HCT116 (cell line): ENCODE data around the gene YWHAE. TPM values are rescaled to one million over a fixed set of nuclear protein-coding genes. Genes with fewer than 3 reads are reported as not detected.
"Not testable (repeated sequence)": the region's sequence is repeated elsewhere in the genome, so short reads cannot be mapped to it uniquely, and the experiment has no call there.

ENCODE experiments used
- ATAC-seq: fragments of 200-7000 bp; cut with Tn5 transposase; 2 replicates; pipeline ENCODE4 v1.9.1; 2020; ENCODE audit warnings: mild to moderate bottlenecking, moderate library complexity
- BruUV-seq: library from RNA; stranded (reverse); fragments of 400-500 nt; replicated peaks from 2 replicates; lab custom pipeline; 2021; lab: Mats Ljungman, UMichigan
- CTCF ChIA-PET: fragments of 300-600 bp; sonication (Branson Sonifier 250); formaldehyde crosslinking; loops from one replicate; lab custom pipeline; 2021; ENCODE audit warnings: antibody characterized with exemption; lab: Charles Lee
- POLR2A ChIA-PET: fragments of 300-600, 350-600 bp; sonication (Branson Sonifier 250); formaldehyde crosslinking; loops from one replicate; lab custom pipeline; 2021; ENCODE audit warnings: antibody characterized with exemption; lab: Charles Lee
- RAD21 ChIA-PET, 2 experiments: fragments of 300-600 bp; sonication (Branson Sonifier 250); formaldehyde crosslinking; loops; one replicate each; lab custom pipeline; 2023; ENCODE audit warnings: low total read pairs in 2 of 2; ENCODE audit not compliant: uncharacterized antibody in 2 of 2, unreplicated experiment in 2 of 2, low non-redundant PET in 1 of 2; lab: Charles Lee
- DNase-seq: peaks from one replicate; pipeline ENCODE4 v3.0.0-alpha.2; 2010; ENCODE audit warnings: low read depth, low spot score
- H2AFZ ChIP-seq: fragments of 200-600 bp; shearing (Covaris generic), sonication (generic); 2 replicates; pipeline ENCODE4 v1.6.1; 2017; ENCODE audit warnings: low read depth, mixed run types, mixed read lengths, antibody characterized with exemption, low read length; ENCODE audit not compliant: poor library complexity, severe bottlenecking
- H3K27ac ChIP-seq: 2 replicates; pipeline ENCODE4 v1.5.1; 2012; ENCODE audit warnings: low read depth, low read length
- H3K27me3 ChIP-seq: fragments of 200-600 bp; sonication (generic); 2 replicates; pipeline ENCODE4 v1.6.1; 2016; ENCODE audit warnings: mixed run types, low read length, mixed read lengths; ENCODE audit not compliant: insufficient read depth
- H3K36me3 ChIP-seq, 2 experiments: fragments of 200-500 bp in 1 of 2; fragments of 200-600 bp in 1 of 2; sonication (Bioruptor generic) in 1 of 2; sonication (generic) in 1 of 2; 2 replicates each; pipeline versions ENCODE4 v1.5.1 to v1.6.1; 2014 to 2016; ENCODE audit warnings: low read length in 2 of 2, inconsistent platforms in 1 of 2, mixed read lengths in 1 of 2, mixed run types in 1 of 2; ENCODE audit not compliant: insufficient read depth in 2 of 2, control insufficient read depth in 1 of 2
- H3K4me1 ChIP-seq, 2 experiments: fragments of 200-600 bp in 1 of 2; sonication (generic) in 1 of 2; 2 replicates each; pipeline versions ENCODE4 v1.5.1 to v1.6.1; 2012 to 2017; ENCODE audit warnings: low read length in 2 of 2, inconsistent platforms in 1 of 2, mild to moderate bottlenecking in 1 of 2, mixed read lengths in 1 of 2, mixed run types in 1 of 2, moderate library complexity in 1 of 2; ENCODE audit not compliant: insufficient read depth in 2 of 2, control insufficient read depth in 1 of 2
- H3K4me2 ChIP-seq: fragments of 200-600 bp; sonication (generic); 2 replicates; pipeline ENCODE4 v1.6.1; 2017; ENCODE audit warnings: mixed run types, low read length, mixed read lengths
- H3K4me3 ChIP-seq, 2 experiments: fragments of 200-600 bp in 1 of 2; sonication (generic) in 1 of 2; replicated peaks in 1 of 2; 2 replicates each; pipeline ENCODE4 v1.5.1; 2011 to 2016; ENCODE audit warnings: low read length in 2 of 2, control low read depth in 1 of 2, low read depth in 1 of 2, mild to moderate bottlenecking in 1 of 2, mixed read lengths in 1 of 2, mixed run types in 1 of 2
- H3K79me2 ChIP-seq: fragments of 200-600 bp; sonication (generic); 2 replicates; pipeline ENCODE4 v1.6.1; 2017; ENCODE audit warnings: mild to moderate bottlenecking, mixed run types, low read length, moderate library complexity, mixed read lengths; ENCODE audit not compliant: insufficient read depth
- H3K9ac ChIP-seq: fragments of 200-600 bp; sonication (generic); 2 replicates; pipeline ENCODE4 v1.6.1; 2016; ENCODE audit warnings: low read length, mixed read lengths
- H3K9me2 ChIP-seq: fragments of 200-600 bp; sonication (generic), shearing (Covaris generic); 2 replicates; pipeline ENCODE4 v1.6.1; 2017; ENCODE audit warnings: mixed run types, mild to moderate bottlenecking, moderate library complexity; ENCODE audit not compliant: insufficient read depth
- H3K9me3 ChIP-seq, 2 experiments: fragments of 200-500 bp in 1 of 2; fragments of 200-600 bp in 1 of 2; sonication (Bioruptor generic) in 1 of 2; sonication (generic) in 1 of 2; 2 replicates each; pipeline ENCODE4 v1.6.1; 2014 to 2017; ENCODE audit warnings: low read length in 2 of 2, mixed read lengths in 2 of 2, inconsistent platforms in 1 of 2, low read depth in 1 of 2, mild to moderate bottlenecking in 1 of 2, mixed run types in 1 of 2, moderate library complexity in 1 of 2; ENCODE audit not compliant: control insufficient read depth in 1 of 2, insufficient read depth in 1 of 2
- H4K20me1 ChIP-seq: fragments of 200-600 bp; sonication (generic), shearing (Covaris generic); 2 replicates; pipeline ENCODE4 v1.6.1; 2017; ENCODE audit warnings: mixed run types, mild to moderate bottlenecking, moderate library complexity; ENCODE audit not compliant: insufficient read depth
- intact Hi-C: fragments of 100-400 bp; cut with micrococcal nuclease; formaldehyde crosslinking; loops from 2 replicates; pipeline ENCODE4 v1.10.0; 2022
- total RNA-seq: library from RNA; stranded (reverse); gene quantifications from one replicate; pipeline ENCODE4 v1.2.1, GENCODE V29; 2021; ENCODE audit not compliant: unreplicated experiment

The YWHAE gene
- total RNA-seq, 1 experiment from 2014 or later: 735 TPM

- H3K4me3 ChIP-seq, H3K4me2 ChIP-seq, H3K27ac ChIP-seq, DNase-seq, H3K27me3 ChIP-seq, ATAC-seq, RAD21 ChIA-PET, H2AFZ ChIP-seq, H3K9me2 ChIP-seq, H3K36me3 ChIP-seq, H3K9ac ChIP-seq, intact Hi-C loops, BruUV-seq, H3K9me3 ChIP-seq: not testable (repeated sequence)
- peaks cover 66% of the 10 kb centered on the region for H4K20me1 ChIP-seq
- H3K79me2 ChIP-seq: peaks cover 100% of the 10 kb centered on the region
- CTCF ChIA-PET: interaction anchor here (3.8 kb wide), 1 partner anchor 22 kb away, joined by 13 read pairs; no protein-coding TSS in a partner anchor
- peaks cover 44 to 80% of the 10 kb centered on the region in 2 experiments for H3K4me1 ChIP-seq
- POLR2A ChIA-PET: interaction anchor here (0.7 to 1.7 kb wide), 2 partner anchors 9 to 20 kb away, joined by 4 read pairs; no protein-coding TSS in a partner anchor
Measured at GRCh38 chr17:1387490-1388227, 12.4 kb downstream of the YWHAE start.

- Histone ChIP-seq H3K4me1 (peaks cover 37 to 76% of the 10 kb centered on the region in 2 experiments), H4K20me1 (peaks cover 60% of the 10 kb centered on the region), H3K79me2 (peaks cover 99% of the 10 kb centered on the region)
- H3K9me3 ChIP-seq, DNase-seq, H3K4me3 ChIP-seq, H3K27ac ChIP-seq, intact Hi-C loops, H3K4me2 ChIP-seq, H2AFZ ChIP-seq, RAD21 ChIA-PET, H3K9me2 ChIP-seq, H3K36me3 ChIP-seq, BruUV-seq, H3K9ac ChIP-seq, H3K27me3 ChIP-seq, ATAC-seq: not testable (repeated sequence)
- POLR2A ChIA-PET: interaction anchor here (1.0 to 1.7 kb wide), 2 partner anchors 10 to 11 kb away, joined by 3 to 4 read pairs; no protein-coding TSS in a partner anchor
- CTCF ChIA-PET: interaction anchor here (3.8 kb wide), 1 partner anchor 21 kb away, joined by 13 read pairs; no protein-coding TSS in a partner anchor
Measured at GRCh38 chr17:1386675-1387190, 13.3 kb downstream of the YWHAE start.
